ENCODE data around the gene UBE2I. TPM values are rescaled to one million over a fixed set of nuclear protein-coding genes. Genes with fewer than 3 reads are reported as not detected.

UBE2I gene
- total RNA-seq, 1 donor from 2014 or later: 143 TPM

DNA sequence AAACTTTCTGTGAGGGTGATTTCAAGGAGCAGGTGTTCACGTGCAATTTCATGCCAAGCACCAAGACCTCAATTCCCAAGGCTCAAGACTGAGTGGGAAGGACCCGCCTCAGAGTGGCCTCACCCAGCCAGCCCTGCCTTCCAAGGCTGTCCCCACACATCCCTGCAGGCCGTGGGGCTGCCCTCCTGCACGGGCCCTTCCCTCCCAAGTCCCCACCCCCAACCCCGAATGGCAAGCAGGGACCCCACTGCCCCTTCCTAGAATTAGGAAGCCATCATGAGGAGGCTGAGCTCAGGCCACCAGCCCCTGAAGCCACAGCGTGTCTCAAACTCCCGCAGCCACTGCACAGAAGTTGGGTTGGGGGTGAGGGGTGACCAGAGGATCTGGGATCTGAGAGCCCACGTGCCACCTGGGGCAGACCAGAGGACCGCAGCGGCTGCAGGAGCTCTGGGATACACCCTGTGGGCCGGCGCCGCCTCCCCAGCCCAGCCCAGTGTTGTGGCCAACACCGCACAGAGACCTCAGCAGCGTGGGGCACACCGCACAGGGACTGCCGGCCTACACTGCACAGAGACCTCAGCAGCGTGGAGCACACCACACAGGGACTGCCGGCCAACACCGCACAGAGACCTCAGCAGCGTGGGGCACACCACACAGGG is 63.0 kb downstream of the UBE2I start:
- Histone ChIP-seq H3K4me2 (ENCODE audit: low read length) (no peak overlapping the region), H3K27me3 (ENCODE audit: insufficient read depth, low read length) (no peaks in the 10 kb centered on the region), H3K27ac (ENCODE audit: low read depth, low read length) (no peak overlapping the region), H3K4me3 (ENCODE audit: insufficient read depth, low read depth, low read length) (no peak overlapping the region), H3K79me2 (ENCODE audit: insufficient read depth, low read length) (no peaks in the 10 kb centered on the region), H3K9ac (ENCODE audit: low read length) (no peak overlapping the region), H3K36me3 (ENCODE audit: insufficient read depth, low read length) (no peaks in the 10 kb centered on the region), H3K9me3 (ENCODE audit: insufficient read depth, low read depth, low read length) (no peaks in the 10 kb centered on the region), H2AFZ (ENCODE audit: low read depth, low read length) (no peak overlapping the region), H4K20me1 (ENCODE audit: insufficient read depth, low read length) (peaks cover 9% of the 10 kb centered on the region), H3K4me1 (ENCODE audit: insufficient read depth, low read length) (no peaks in the 10 kb centered on the region)
- FAIRE-seq (no peak), DNase-seq (ENCODE audit: low read depth) (no peak)
- Mint-ChIP-seq H3K4me3 (ENCODE audit: unreplicated experiment) (no peak overlapping the region), H3K4me1 (ENCODE audit: low read depth, unreplicated experiment) (no peaks in the 10 kb centered on the region), H3K36me3 (ENCODE audit: low read depth, unreplicated experiment) (peaks cover 1% of the 10 kb centered on the region), H3K27me3 (ENCODE audit: low read depth, unreplicated experiment) (no peaks in the 10 kb centered on the region), H3K27ac (ENCODE audit: unreplicated experiment) (no peak overlapping the region), H3K9me3 (ENCODE audit: unreplicated experiment) (no peaks in the 10 kb centered on the region)
- TF ChIP-seq, protein P1, sequence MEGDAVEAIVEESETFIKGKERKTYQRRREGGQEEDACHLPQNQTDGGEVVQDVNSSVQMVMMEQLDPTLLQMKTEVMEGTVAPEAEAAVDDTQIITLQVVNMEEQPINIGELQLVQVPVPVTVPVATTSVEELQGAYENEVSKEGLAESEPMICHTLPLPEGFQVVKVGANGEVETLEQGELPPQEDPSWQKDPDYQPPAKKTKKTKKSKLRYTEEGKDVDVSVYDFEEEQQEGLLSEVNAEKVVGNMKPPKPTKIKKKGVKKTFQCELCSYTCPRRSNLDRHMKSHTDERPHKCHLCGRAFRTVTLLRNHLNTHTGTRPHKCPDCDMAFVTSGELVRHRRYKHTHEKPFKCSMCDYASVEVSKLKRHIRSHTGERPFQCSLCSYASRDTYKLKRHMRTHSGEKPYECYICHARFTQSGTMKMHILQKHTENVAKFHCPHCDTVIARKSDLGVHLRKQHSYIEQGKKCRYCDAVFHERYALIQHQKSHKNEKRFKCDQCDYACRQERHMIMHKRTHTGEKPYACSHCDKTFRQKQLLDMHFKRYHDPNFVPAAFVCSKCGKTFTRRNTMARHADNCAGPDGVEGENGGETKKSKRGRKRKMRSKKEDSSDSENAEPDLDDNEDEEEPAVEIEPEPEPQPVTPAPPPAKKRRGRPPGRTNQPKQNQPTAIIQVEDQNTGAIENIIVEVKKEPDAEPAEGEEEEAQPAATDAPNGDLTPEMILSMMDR (IDR thresholded peaks at IDR 0.05; ENCODE audit: insufficient read depth, low read depth, low read length): no peak
- no peak for TF ChIP-seq EZH2 (IDR thresholded peaks at IDR 0.05; ENCODE audit: insufficient read depth, low read length)

DNA sequence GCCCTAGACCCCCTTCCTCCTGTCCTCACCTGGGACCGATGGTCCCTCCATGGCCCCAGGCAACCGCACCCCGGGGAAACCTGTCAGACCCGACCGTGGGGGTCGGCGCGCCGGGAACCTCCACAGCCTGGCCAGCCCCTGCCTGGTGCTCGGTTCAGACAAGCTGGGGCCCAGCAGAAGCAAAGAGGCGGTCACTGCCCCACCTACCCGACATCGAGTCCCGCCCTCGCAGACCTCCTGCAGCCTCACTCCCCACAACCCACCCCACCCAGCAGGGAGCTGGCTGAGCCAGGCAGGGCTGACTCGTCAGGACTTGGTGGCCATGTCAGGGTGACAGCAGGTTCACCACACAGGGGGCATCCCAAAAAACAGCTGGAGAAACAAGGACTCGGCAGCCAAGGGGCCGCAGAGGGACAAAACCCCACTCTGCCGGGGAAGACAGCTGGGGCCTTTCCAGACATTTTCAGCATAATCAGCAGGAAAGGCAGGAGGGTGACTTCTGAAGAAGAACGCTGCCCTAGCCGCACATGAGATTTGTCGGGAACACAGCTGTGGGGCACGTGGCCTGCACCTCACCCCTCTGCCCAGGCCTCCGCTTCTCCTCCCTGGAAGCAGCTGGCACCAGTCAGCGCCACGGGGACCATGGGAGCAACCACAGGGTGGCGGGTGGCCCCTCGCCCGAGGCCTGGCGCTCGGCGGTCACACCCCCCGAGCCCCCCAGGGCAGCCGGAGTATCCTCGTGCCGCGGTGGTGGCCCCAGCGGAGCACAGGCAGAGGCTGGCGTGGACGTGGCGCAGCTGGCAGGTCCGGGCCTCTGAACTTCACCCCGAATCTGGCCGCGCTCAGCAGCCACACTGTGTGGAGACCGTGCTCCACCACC is 65.2 kb downstream of the UBE2I start:
- H3K4me3 Mint-ChIP-seq (ENCODE audit: unreplicated experiment): no peak overlapping the region
- TF ChIP-seq, protein P1 (IDR thresholded peaks at IDR 0.05; ENCODE audit: insufficient read depth, low read depth, low read length): no peak
- TF ChIP-seq EZH2 (IDR thresholded peaks at IDR 0.05; ENCODE audit: insufficient read depth, low read length): no peak
- H3K36me3 Mint-ChIP-seq (ENCODE audit: low read depth, unreplicated experiment): peaks cover 4% of the 10 kb centered on the region
- DNase-seq (ENCODE audit: low read depth) (no peak), FAIRE-seq (no peak)
- peaks cover 2% of the 10 kb centered on the region for H3K4me1 Mint-ChIP-seq (ENCODE audit: low read depth, unreplicated experiment)
- no peak overlapping the region for H3K27ac Mint-ChIP-seq (ENCODE audit: unreplicated experiment)
- H4K20me1 ChIP-seq (ENCODE audit: insufficient read depth, low read length): peaks cover 22% of the 10 kb centered on the region
- no peaks in the 10 kb centered on the region for H3K36me3 ChIP-seq (ENCODE audit: insufficient read depth, low read length)
- peaks cover 3% of the 10 kb centered on the region for H3K27me3 Mint-ChIP-seq (ENCODE audit: low read depth, unreplicated experiment)
- H3K27ac ChIP-seq (ENCODE audit: low read depth, low read length): no peak overlapping the region
- H3K79me2 ChIP-seq (ENCODE audit: insufficient read depth, low read length): peaks cover 5% of the 10 kb centered on the region
- no peak overlapping the region for H2AFZ ChIP-seq (ENCODE audit: low read depth, low read length)
- peaks cover 11% of the 10 kb centered on the region for H3K4me1 ChIP-seq (ENCODE audit: insufficient read depth, low read length)
- no peak overlapping the region for H3K4me2 ChIP-seq (ENCODE audit: low read length)
- no peak overlapping the region for H3K9ac ChIP-seq (ENCODE audit: low read length)
- H3K4me3 ChIP-seq (ENCODE audit: insufficient read depth, low read depth, low read length): no peak overlapping the region
- H3K9me3 Mint-ChIP-seq (ENCODE audit: unreplicated experiment): no peaks in the 10 kb centered on the region
- H3K9me3 ChIP-seq (ENCODE audit: insufficient read depth, low read depth, low read length): no peaks in the 10 kb centered on the region
- H3K27me3 ChIP-seq (ENCODE audit: insufficient read depth, low read length): no peaks in the 10 kb centered on the region
